Measurements from ENCODE around the gene PARD3B. TPM values are rescaled to one million over a fixed set of nuclear protein-coding genes. Genes with fewer than 3 reads are reported as not detected.

Gene PARD3B
- total RNA-seq, 1 experiment from 2014 or later = 3.9 TPM

DNA sequence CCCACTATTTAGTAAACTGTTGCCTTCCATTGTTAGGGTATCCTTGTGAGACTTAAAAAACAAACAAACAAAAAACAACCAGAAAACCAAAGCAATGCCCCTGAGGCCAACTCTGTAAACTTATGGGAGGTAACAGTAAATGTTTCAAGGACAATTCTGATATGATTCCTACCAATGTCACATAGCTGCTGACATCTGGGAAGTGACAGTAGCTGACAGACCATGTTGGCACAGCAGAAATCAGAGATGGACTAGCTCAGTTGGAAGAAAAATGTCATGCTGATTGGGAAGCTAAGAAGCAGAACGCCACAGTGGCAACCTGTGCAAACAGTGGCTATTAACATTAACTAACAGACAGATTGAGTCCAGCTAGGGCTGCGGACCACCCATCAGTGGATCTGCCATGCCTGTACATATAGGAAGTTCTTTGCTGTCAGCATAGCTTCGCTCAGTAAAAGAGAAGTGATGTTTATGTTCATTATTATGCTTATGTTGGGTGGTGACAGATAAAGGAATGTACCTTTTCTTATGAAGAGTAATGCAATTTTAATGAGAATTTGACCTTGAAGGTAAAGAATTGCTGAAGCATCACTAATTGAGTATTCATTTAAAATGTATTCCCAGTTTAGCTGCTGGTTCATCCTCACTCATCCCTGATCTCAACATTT is 180.6 kb downstream of the PARD3B start:
- Histone ChIP-seq H3K9me2 (replicated peaks; ENCODE audit: low read length) (no peaks in the 10 kb centered on the region), H3K36me3 (ENCODE audit: low read depth, low read length) (no peaks in the 10 kb centered on the region), H3K27me3 (ENCODE audit: low read length) (no peaks in the 10 kb centered on the region), H2AFZ (ENCODE audit: low read length) (no peak overlapping the region), H3K4me3 (ENCODE audit: low read length) (no peak overlapping the region), H3K79me2 (ENCODE audit: low read length) (no peaks in the 10 kb centered on the region), H3K27ac (ENCODE audit: low read length) (no peak overlapping the region), H3K4me1 (ENCODE audit: insufficient read depth, low read length) (no peaks in the 10 kb centered on the region), H3K9ac (ENCODE audit: low read length) (no peak overlapping the region), H3K4me2 (ENCODE audit: low read length) (no peak overlapping the region), H3K9me3 (ENCODE audit: low read length) (no peaks in the 10 kb centered on the region), H4K20me1 (ENCODE audit: low read length) (no peaks in the 10 kb centered on the region), H3F3A (ENCODE audit: low read length, unreplicated experiment) (no peaks in the 10 kb centered on the region)
- BruUV-seq (replicated peaks) = no TSS peak
- intact Hi-C loops (cut with micrococcal nuclease) = no loop called here
- ATAC-seq (no peak), DNase-seq (no peak)
- ChIA-PET CTCF (no interaction called here), POLR2A (ENCODE audit: unreplicated experiment) (no interaction called here)
- TF ChIP-seq, protein P1, sequence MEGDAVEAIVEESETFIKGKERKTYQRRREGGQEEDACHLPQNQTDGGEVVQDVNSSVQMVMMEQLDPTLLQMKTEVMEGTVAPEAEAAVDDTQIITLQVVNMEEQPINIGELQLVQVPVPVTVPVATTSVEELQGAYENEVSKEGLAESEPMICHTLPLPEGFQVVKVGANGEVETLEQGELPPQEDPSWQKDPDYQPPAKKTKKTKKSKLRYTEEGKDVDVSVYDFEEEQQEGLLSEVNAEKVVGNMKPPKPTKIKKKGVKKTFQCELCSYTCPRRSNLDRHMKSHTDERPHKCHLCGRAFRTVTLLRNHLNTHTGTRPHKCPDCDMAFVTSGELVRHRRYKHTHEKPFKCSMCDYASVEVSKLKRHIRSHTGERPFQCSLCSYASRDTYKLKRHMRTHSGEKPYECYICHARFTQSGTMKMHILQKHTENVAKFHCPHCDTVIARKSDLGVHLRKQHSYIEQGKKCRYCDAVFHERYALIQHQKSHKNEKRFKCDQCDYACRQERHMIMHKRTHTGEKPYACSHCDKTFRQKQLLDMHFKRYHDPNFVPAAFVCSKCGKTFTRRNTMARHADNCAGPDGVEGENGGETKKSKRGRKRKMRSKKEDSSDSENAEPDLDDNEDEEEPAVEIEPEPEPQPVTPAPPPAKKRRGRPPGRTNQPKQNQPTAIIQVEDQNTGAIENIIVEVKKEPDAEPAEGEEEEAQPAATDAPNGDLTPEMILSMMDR (conservative IDR thresholded peaks at IDR 0.05; ENCODE audit: low read depth, low read length) = no peak
- no peak for TF ChIP-seq EZH2phosphoT487 (IDR thresholded peaks at IDR 0.05; ENCODE audit: borderline replicate concordance, low read length)

DNA sequence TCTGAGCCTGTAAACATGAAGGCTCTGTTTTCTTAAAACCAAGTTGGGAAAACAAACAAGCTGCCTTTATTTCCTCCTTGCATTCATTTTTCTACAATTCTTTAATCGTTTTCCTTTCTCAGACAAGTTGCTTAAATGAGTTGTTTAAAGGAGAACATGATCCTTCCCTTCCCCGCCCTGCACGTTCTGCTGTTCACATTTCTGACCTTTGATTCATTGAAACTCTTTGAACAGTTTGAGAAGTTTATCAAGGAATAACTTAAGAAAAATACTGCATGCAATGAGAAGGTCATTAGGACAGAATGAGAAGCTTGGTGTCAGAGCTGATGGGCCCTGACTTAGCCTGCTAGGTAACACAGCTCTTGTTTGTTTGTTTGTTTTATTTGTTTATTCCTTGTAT is 181.6 kb downstream of the PARD3B start:
- Histone ChIP-seq H3K9me2 (replicated peaks; ENCODE audit: low read length) (no peaks in the 10 kb centered on the region), H3K27me3 (ENCODE audit: low read length) (no peaks in the 10 kb centered on the region), H3K36me3 (ENCODE audit: low read depth, low read length) (no peaks in the 10 kb centered on the region), H2AFZ (ENCODE audit: low read length) (no peak overlapping the region), H3K9ac (ENCODE audit: low read length) (no peak overlapping the region), H3K4me3 (ENCODE audit: low read length) (no peak overlapping the region), H3K27ac (ENCODE audit: low read length) (no peak overlapping the region), H4K20me1 (ENCODE audit: low read length) (no peaks in the 10 kb centered on the region), H3K4me2 (ENCODE audit: low read length) (no peak overlapping the region), H3K4me1 (ENCODE audit: insufficient read depth, low read length) (no peaks in the 10 kb centered on the region), H3K9me3 (ENCODE audit: low read length) (no peaks in the 10 kb centered on the region), H3F3A (ENCODE audit: low read length, unreplicated experiment) (no peaks in the 10 kb centered on the region), H3K79me2 (ENCODE audit: low read length) (no peaks in the 10 kb centered on the region)
- ATAC-seq (peak; percentile 18; the same call in 1 of the 2 replicates), DNase-seq (no peak)
- CTCF ChIA-PET = no interaction called here
- POLR2A ChIA-PET (ENCODE audit: unreplicated experiment) = no interaction called here
- TF ChIP-seq, protein P1 (conservative IDR thresholded peaks at IDR 0.05; ENCODE audit: low read depth, low read length) = no peak
- TF ChIP-seq EZH2phosphoT487 (IDR thresholded peaks at IDR 0.05; ENCODE audit: borderline replicate concordance, low read length) (no peak), EZH2 (IDR thresholded peaks at IDR 0.05; ENCODE audit: low read length, unreplicated experiment) (no peak)
- BruUV-seq (replicated peaks) = no TSS peak
- intact Hi-C loops (cut with micrococcal nuclease) = no loop called here

DNA sequence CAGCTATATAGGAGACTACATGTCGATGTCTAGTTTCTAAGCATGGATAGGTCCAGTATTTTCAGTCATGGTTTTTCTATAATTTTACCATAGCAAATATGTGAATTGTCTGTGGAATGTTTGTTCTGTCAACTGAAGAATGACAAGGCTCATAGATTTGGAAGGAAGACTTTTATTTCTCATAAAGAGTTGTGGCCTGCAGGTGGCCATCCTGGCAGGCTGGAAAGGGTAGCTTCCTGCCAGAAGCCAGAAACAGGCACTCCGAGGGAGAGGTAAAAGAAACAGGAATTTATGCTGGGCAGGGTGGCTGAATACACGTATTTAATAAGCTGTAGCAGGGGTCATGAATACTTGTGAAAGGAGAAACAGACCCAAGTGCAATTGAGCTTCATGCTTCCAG is 182.1 kb downstream of the PARD3B start:
- BruUV-seq (replicated peaks) = no TSS peak
- H2AFZ ChIP-seq (ENCODE audit: low read length) = no peak overlapping the region
- no peaks in the 10 kb centered on the region for H3K4me1 ChIP-seq (ENCODE audit: insufficient read depth, low read length)
- DNase-seq = peak; percentile 16
- H3F3A ChIP-seq (ENCODE audit: low read length, unreplicated experiment) = no peaks in the 10 kb centered on the region
- intact Hi-C loops (cut with micrococcal nuclease) = no loop called here
- H3K79me2 ChIP-seq (ENCODE audit: low read length) = no peaks in the 10 kb centered on the region
- no peak overlapping the region for H3K27ac ChIP-seq (ENCODE audit: low read length)
- H3K9me3 ChIP-seq (ENCODE audit: low read length) = no peaks in the 10 kb centered on the region
- no peak overlapping the region for H3K4me3 ChIP-seq (ENCODE audit: low read length)
- ChIA-PET CTCF (no interaction called here), POLR2A (ENCODE audit: unreplicated experiment) (no interaction called here)
- H3K27me3 ChIP-seq (ENCODE audit: low read length) = no peaks in the 10 kb centered on the region
- H3K36me3 ChIP-seq (ENCODE audit: low read depth, low read length) = no peaks in the 10 kb centered on the region
- TF ChIP-seq EZH2 (IDR thresholded peaks at IDR 0.05; ENCODE audit: low read length, unreplicated experiment) (no peak), EZH2phosphoT487 (IDR thresholded peaks at IDR 0.05; ENCODE audit: borderline replicate concordance, low read length) (no peak)
- TF ChIP-seq, protein P1 (conservative IDR thresholded peaks at IDR 0.05; ENCODE audit: low read depth, low read length) = no peak
- no peaks in the 10 kb centered on the region for H3K9me2 ChIP-seq (replicated peaks; ENCODE audit: low read length)
- H3K9ac ChIP-seq (ENCODE audit: low read length) = no peak overlapping the region
- no peaks in the 10 kb centered on the region for H4K20me1 ChIP-seq (ENCODE audit: low read length)
- no peak overlapping the region for H3K4me2 ChIP-seq (ENCODE audit: low read length)
- ATAC-seq = peak; percentile 58

Measured in PC-3 (cell line).